ENCODE results near the gene ROBO2. TPM values are rescaled to one million over a fixed set of nuclear protein-coding genes. Genes with fewer than 3 reads are reported as not detected.

The ROBO2 gene
- total RNA-seq, 2 donors from 2014 or later = not detected

DNA sequence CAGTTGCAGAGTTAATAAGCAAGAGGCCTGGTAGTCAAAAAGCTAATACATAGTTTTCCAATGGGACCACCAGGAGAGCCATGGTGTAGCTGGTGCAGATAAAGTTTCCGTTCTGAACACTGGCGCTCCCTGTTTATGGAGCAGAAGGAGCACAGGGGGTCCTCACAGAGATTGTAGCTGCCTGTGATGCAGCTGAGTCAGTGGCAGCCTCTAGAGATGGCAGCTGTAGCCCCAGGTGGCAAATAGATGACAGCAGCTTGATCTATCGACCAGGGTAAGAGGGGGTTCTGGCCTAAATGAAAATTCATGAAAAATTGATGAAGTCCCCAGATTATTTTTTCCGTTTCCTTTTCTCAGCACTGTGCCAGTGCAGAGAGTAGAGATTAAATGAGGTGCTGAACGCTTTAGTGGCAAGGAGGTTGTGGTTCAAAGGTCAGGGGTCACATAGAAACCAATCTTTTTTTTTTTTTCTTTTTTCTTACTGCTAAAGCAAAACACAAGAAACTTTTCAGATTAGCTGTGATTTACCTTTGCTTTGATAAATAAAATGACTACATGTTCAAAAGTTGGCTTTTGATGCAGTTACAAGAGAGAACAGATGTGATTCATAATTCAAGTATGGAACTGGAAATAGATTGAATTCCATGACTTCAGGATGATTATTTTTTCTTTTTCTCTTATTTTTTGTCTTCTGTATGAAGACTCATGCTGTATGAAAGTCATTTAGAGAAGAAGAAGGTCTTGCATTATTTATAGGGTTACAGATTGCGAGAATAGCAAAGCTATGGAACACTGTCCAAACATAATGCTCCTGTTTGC, 63.3 kb downstream of the ROBO2 start:
- DNase-seq (ENCODE audit: low spot score) = no peak
- Mint-ChIP-seq H3K27me3 (no peaks in the 10 kb centered on the region), H3K4me1 (ENCODE audit: low read depth in 2 of 2) (no peaks in the 10 kb centered on the region), H3K27ac (no peak overlapping the region), H3K36me3 (peaks cover 9% of the 10 kb centered on the region), H3K4me3 (no peak overlapping the region), H3K9me3 (peaks cover 16% of the 10 kb centered on the region)
- ATAC-seq = no peak

DNA sequence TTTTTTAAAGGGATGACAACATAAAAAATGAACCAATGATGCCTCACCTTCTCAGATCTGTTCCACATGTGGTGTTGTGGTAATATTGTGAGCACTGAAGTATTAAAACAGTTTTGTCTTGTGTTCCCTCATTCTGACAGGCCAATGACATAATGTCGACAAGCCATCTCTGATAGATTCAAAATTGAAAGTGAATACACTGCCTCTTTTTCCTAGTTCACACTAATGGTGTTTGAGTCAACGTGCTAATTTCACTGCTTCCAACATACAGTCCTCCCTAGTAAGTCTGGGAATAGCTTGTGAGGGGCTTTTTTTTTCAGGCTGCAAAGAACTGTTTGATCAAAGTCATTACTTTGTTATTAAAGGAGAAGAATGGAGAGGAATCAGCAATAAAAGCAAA, 82.8 kb downstream of the ROBO2 start:
- no peaks in the 10 kb centered on the region for H3K27me3 Mint-ChIP-seq
- H3K4me1 Mint-ChIP-seq (ENCODE audit: low read depth in 2 of 2) = no peaks in the 10 kb centered on the region
- H3K9me3 Mint-ChIP-seq = peaks cover 9% of the 10 kb centered on the region
- no peaks in the 10 kb centered on the region for H3K36me3 Mint-ChIP-seq
- DNase-seq (ENCODE audit: low spot score) (no peak), ATAC-seq (no peak)
- H3K4me3 Mint-ChIP-seq = no peak overlapping the region
- no peak overlapping the region for H3K27ac Mint-ChIP-seq

DNA sequence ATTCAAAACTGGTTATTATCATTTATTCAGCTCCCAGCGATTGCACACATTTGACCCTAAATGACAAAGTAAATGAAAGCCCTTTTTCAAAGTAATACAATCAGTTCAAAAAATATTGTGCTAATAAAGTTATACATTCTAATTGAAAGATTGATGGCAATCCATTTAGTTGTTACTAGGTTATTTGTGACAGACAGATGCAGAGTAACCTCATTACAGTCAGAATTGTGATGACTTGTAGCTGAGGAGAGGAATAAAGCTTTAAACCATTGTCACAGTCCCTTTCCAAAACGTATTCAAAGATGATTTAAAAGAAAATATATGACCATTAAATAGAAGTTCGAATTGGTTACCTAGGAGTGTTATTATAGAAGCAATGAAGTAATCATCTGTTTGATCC, 86.1 kb downstream of the ROBO2 start:
- ATAC-seq = no peak
- Mint-ChIP-seq H3K27me3 (no peaks in the 10 kb centered on the region), H3K4me3 (no peak overlapping the region), H3K9me3 (peaks cover 13% of the 10 kb centered on the region), H3K27ac (no peak overlapping the region), H3K4me1 (ENCODE audit: low read depth in 2 of 2) (no peaks in the 10 kb centered on the region), H3K36me3 (no peaks in the 10 kb centered on the region)
- DNase-seq (ENCODE audit: low spot score) = no peak

- no peaks in the 10 kb centered on the region for H3K27me3 Mint-ChIP-seq
- ATAC-seq (no peak), DNase-seq (ENCODE audit: low spot score) (no peak)
- no peaks in the 10 kb centered on the region for H3K36me3 Mint-ChIP-seq
- no peak overlapping the region for H3K4me3 Mint-ChIP-seq
- H3K9me3 Mint-ChIP-seq = peaks cover 11% of the 10 kb centered on the region
- no peak overlapping the region for H3K27ac Mint-ChIP-seq
- H3K4me1 Mint-ChIP-seq (ENCODE audit: low read depth in 2 of 2) = no peaks in the 10 kb centered on the region
These were observed 94.9 kb downstream of the ROBO2 start for GRCh38 chr3:77134769-77135168.

DNA sequence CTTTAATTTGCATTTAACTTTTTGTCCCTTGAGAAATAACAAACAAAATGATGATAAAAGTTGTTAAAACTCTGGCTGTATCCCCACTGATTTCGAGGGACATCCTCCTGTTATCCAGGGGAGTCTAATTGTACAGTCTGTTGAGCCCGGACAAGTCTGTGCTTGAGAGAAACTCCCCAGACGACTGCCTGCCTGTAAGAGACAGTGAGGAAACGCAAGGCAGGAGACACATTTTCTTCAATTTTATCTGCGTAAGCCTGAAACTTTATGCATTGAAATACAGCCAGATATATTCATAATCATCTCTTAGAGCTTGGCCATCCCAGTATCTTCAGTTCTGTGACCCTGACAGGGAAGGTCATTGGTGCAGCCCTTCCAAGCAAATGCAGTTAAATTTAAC, 97.7 kb downstream of the ROBO2 start:
- no peaks in the 10 kb centered on the region for H3K36me3 Mint-ChIP-seq
- no peak overlapping the region for H3K27ac Mint-ChIP-seq
- no peaks in the 10 kb centered on the region for H3K27me3 Mint-ChIP-seq
- peaks cover 7% of the 10 kb centered on the region for H3K9me3 Mint-ChIP-seq
- ATAC-seq (no peak), DNase-seq (ENCODE audit: low spot score) (no peak)
- H3K4me1 Mint-ChIP-seq (ENCODE audit: low read depth in 2 of 2) = no peaks in the 10 kb centered on the region
- H3K4me3 Mint-ChIP-seq = no peak overlapping the region

GRCh38 chr3:77139624-77140023, 99.7 kb downstream of the ROBO2 start:
- Mint-ChIP-seq H3K4me3 (no peak overlapping the region), H3K9me3 (peaks cover 7% of the 10 kb centered on the region), H3K36me3 (no peaks in the 10 kb centered on the region), H3K27me3 (no peaks in the 10 kb centered on the region), H3K27ac (no peak overlapping the region), H3K4me1 (ENCODE audit: low read depth in 2 of 2) (no peaks in the 10 kb centered on the region)
- no peak for ATAC-seq
- no peak for DNase-seq (ENCODE audit: low spot score)

DNA sequence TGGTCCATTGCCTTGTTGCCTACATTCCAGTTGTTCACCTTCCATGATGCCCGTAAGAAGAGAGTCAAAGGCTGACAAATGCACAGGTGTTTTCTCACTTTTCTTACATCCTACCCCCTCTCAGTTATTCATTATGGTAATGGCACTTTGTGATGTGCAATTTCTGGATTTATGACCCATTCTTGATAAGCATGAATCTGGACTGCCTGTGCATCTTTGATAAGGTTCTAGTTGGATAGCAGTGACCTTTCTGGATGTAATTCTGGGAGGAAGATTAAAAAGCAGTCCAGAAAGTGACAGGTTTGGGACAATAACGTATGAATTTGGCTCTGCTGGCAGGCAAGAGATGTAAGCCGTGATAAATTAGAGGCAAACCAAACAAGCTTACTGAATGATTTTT, 101.5 kb downstream of the ROBO2 start:
- Mint-ChIP-seq H3K9me3 (peaks cover 7% of the 10 kb centered on the region), H3K4me1 (ENCODE audit: low read depth in 2 of 2) (no peaks in the 10 kb centered on the region), H3K4me3 (no peak overlapping the region), H3K27me3 (no peaks in the 10 kb centered on the region), H3K36me3 (no peaks in the 10 kb centered on the region), H3K27ac (no peak overlapping the region)
- ATAC-seq (no peak), DNase-seq (ENCODE audit: low spot score) (no peak)

GRCh38 chr3:77142578-77142977, 102.7 kb downstream of the ROBO2 start:
- Mint-ChIP-seq H3K4me1 (ENCODE audit: low read depth in 2 of 2) (no peaks in the 10 kb centered on the region), H3K4me3 (no peak overlapping the region), H3K36me3 (no peaks in the 10 kb centered on the region), H3K27ac (no peak overlapping the region), H3K27me3 (no peaks in the 10 kb centered on the region), H3K9me3 (peaks cover 7% of the 10 kb centered on the region)
- DNase-seq (ENCODE audit: low spot score) (no peak), ATAC-seq (no peak)

DNA sequence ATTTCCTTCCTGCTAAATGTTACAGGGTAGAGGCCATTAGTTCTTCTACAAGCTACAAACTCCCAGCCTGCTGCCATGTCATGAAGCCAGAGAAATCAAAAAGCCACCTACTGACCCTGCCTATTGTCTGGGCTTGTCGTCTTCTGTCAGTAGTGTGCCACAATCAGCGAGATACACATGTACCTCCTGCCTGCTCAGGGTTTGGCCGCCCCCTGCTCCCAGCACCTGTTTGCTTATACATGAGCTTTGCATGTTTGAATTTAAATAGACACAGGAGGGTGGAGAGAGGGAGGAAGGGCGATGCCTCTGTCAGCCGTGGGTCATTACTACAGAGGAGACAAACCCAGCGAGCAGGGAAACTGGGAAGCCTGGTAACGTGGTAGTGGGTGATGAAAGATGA, 106.1 kb downstream of the ROBO2 start:
- no peak for DNase-seq (ENCODE audit: low spot score)
- Mint-ChIP-seq H3K36me3 (no peaks in the 10 kb centered on the region), H3K27ac (no peak overlapping the region), H3K4me1 (ENCODE audit: low read depth in 2 of 2) (no peaks in the 10 kb centered on the region), H3K27me3 (no peaks in the 10 kb centered on the region), H3K9me3 (peaks cover 5% of the 10 kb centered on the region), H3K4me3 (no peak overlapping the region)
- ATAC-seq = no peak

DNA sequence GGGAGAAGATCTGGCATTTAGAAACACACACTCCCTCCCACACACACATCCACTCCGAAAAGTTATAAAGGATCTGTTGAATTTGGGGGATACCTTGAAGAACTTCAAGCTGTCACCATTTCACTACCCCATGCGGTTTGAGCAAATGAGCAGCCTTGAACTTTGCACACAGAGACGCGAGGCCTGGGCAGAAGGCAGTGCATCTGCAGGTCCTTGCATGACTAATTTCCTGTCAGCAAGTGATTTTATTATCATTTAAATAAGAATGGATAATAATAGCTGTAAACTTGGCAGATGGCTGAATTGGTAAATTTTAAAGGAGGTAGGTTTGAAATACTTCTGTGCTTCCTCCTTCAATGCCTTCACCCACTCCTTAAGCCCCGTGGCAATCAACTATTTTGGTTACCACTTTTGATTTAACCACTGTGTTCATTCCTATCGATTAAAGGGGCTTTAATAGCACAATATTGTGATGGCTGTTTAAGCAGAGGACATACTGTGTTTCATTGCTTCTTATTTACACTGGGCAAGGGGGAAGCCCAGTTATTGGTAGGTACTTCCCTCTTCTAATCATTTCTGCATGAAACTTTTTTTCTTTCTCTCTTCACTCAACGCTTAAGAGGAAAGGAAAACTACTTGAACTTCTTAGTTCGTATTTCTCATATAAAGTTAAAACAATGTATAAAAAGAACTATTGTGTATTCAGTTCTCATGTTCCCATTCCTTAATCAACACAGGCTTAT, 108.1 kb downstream of the ROBO2 start:
- H3K27me3 Mint-ChIP-seq = no peaks in the 10 kb centered on the region
- peaks cover 3% of the 10 kb centered on the region for H3K9me3 Mint-ChIP-seq
- no peak overlapping the region for H3K27ac Mint-ChIP-seq
- H3K4me1 Mint-ChIP-seq (ENCODE audit: low read depth in 2 of 2) = no peaks in the 10 kb centered on the region
- no peaks in the 10 kb centered on the region for H3K36me3 Mint-ChIP-seq
- ATAC-seq (no peak), DNase-seq (ENCODE audit: low spot score) (no peak)
- no peak overlapping the region for H3K4me3 Mint-ChIP-seq

DNA sequence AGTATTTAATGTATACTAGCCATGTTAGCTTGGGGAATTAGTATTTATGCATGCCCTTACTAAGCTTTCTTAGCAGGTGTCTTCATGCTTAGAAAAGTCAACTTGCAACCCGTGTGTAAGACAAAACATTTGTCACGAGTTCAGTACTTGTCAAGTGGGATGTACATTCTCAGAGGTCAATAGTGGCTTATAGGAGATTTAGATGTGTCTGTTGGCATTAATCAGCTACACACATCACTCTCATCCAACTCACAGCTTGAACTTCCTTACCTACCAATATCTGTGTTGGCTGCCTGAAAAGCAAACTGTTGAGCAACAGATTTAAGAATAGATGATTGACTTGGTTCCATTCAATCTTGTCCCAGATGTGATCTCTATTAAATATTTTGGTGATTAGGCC, 109.5 kb downstream of the ROBO2 start:
- peaks cover under 1% of the 10 kb centered on the region for H3K36me3 Mint-ChIP-seq

DNA sequence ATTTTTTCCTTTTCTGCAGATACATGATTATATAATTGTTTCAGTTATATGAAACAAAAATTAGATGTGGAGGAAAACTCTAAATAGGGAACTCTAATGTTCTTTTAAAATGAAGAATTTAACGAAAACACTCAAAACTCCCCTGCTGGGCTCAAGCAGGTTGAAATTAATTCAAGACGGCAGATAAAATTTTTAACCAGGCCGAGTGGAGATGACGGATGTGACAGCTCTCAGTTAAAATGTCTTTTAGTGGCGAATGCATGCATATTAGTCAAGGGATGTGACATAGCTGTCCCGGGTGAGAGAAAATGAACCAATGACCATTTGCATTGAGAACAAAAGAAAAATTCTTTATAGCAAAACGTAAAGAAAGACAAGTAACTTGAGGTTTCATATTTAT, 110.1 kb downstream of the ROBO2 start:
- H3K4me3 Mint-ChIP-seq = no peak overlapping the region
- H3K27me3 Mint-ChIP-seq = no peaks in the 10 kb centered on the region
- no peak for DNase-seq (ENCODE audit: low spot score)
- peaks cover 4% of the 10 kb centered on the region for H3K36me3 Mint-ChIP-seq
- H3K27ac Mint-ChIP-seq = no peak overlapping the region
- no peaks in the 10 kb centered on the region for H3K4me1 Mint-ChIP-seq (ENCODE audit: low read depth in 2 of 2)
- peaks cover 3% of the 10 kb centered on the region for H3K9me3 Mint-ChIP-seq
- no peak for ATAC-seq

More for the DNA sequence above, 109.5 kb downstream of the ROBO2 start:
- Mint-ChIP-seq H3K27ac (no peak overlapping the region), H3K9me3 (peaks cover 3% of the 10 kb centered on the region), H3K4me3 (no peak overlapping the region), H3K27me3 (no peaks in the 10 kb centered on the region), H3K4me1 (ENCODE audit: low read depth in 2 of 2) (no peaks in the 10 kb centered on the region)
- ATAC-seq = no peak
- no peak for DNase-seq (ENCODE audit: low spot score)

DNA sequence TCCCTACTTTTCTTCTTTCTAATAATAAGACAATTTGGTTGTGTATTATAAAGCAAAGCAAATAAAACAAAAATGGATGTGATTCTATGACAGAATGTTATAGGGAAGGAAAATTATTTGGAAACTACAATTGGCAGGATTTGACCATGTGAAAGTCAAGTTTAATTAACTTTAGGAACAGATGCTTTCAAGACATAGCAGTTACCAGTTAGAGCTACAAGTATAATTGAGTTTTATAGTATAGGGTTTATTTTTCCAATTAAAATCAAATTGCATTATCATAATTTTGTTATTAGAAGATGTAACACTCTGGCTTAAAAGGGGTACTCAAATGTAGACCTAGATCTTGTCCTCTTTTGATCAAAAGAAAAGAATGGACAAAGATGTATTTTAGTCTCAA, 110.9 kb downstream of the ROBO2 start:
- no peaks in the 10 kb centered on the region for H3K4me1 Mint-ChIP-seq (ENCODE audit: low read depth in 2 of 2)
- H3K9me3 Mint-ChIP-seq = peaks cover 5% of the 10 kb centered on the region
- H3K27me3 Mint-ChIP-seq = no peaks in the 10 kb centered on the region
- peaks cover 4% of the 10 kb centered on the region for H3K36me3 Mint-ChIP-seq
- no peak overlapping the region for H3K27ac Mint-ChIP-seq
- ATAC-seq (no peak), DNase-seq (ENCODE audit: low spot score) (no peak)
- H3K4me3 Mint-ChIP-seq = no peak overlapping the region

- ATAC-seq (no peak), DNase-seq (ENCODE audit: low spot score) (no peak)
- Mint-ChIP-seq H3K27me3 (no peaks in the 10 kb centered on the region), H3K4me1 (ENCODE audit: low read depth in 2 of 2) (no peaks in the 10 kb centered on the region), H3K9me3 (peaks cover 5% of the 10 kb centered on the region), H3K36me3 (peaks cover 4% of the 10 kb centered on the region), H3K4me3 (no peak overlapping the region), H3K27ac (no peak overlapping the region)
These were observed 119.1 kb downstream of the ROBO2 start for GRCh38 chr3:77158730-77159581.
